Bronchial epithelial cell (primary cell): ENCODE measurements around the gene NDRG2. TPM values are rescaled to one million over a fixed set of nuclear protein-coding genes. Genes with fewer than 3 reads are reported as not detected.

Source experiments
- DNase-seq: peaks from one replicate; pipeline ENCODE4 v3.0.0-alpha.2; 2010; ENCODE audit warnings: low read depth
- FAIRE-seq: peaks from 2 replicates; lab custom pipeline; 2011; peaks lifted over from hg19 to GRCh38; lab: Jason Lieb, UNC
- H3K27me3 ChIP-seq: 2 replicates; pipeline ENCODE4 v1.5.1; 2011; ENCODE audit warnings: low read length; ENCODE audit not compliant: control insufficient read depth, insufficient read depth
- H3K36me3 ChIP-seq: 2 replicates; pipeline ENCODE4 v1.5.1; 2011; ENCODE audit warnings: low read length; ENCODE audit not compliant: control insufficient read depth, insufficient read depth
- H3K4me3 ChIP-seq: 2 replicates; pipeline ENCODE4 v1.5.1; 2011; ENCODE audit warnings: mild to moderate bottlenecking, low read depth, low read length, control low read depth
- CTCF ChIP-seq: IDR thresholded peaks from 2 replicates; pipeline ENCODE4 v1.5.1; 2011; ENCODE audit warnings: mild to moderate bottlenecking, moderate library complexity, low read length, control low read depth, inconsistent platforms; ENCODE audit not compliant: insufficient read depth, severe bottlenecking
- total RNA-seq: library from RNA; depleted of rRNA; stranded (reverse); fragments of >200 nt; gene quantifications from 2 replicates; pipeline ENCODE4 v1.2.1, GENCODE V29; 2014

NDRG2 gene
- total RNA-seq, 1 donor from 2014 or later, result 9.2 TPM

GRCh38 chr14:21053184-21054122, 28.6 kb upstream of the NDRG2 start:
- no peak overlapping the region for H3K4me3 ChIP-seq
- H3K27me3 ChIP-seq, result no peaks in the 10 kb centered on the region
- DNase-seq (no peak), FAIRE-seq (no peak)
- no peaks in the 10 kb centered on the region for H3K36me3 ChIP-seq
- TF ChIP-seq CTCF, result no peak

- Histone ChIP-seq H3K36me3 (no peaks in the 10 kb centered on the region), H3K27me3 (no peaks in the 10 kb centered on the region), H3K4me3 (no peak overlapping the region)
- DNase-seq (no peak), FAIRE-seq (no peak)
- TF ChIP-seq CTCF, result no peak
Observed at GRCh38 chr14:21050597-21050996, 25.7 kb upstream of the NDRG2 start.

- Histone ChIP-seq H3K4me3 (no peak overlapping the region), H3K27me3 (no peaks in the 10 kb centered on the region), H3K36me3 (no peaks in the 10 kb centered on the region)
- no peak for TF ChIP-seq CTCF
- FAIRE-seq (no peak), DNase-seq (no peak)
Observed at GRCh38 chr14:21049271-21049673, 24.4 kb upstream of the NDRG2 start.

- DNase-seq, result no peak
- no peak for FAIRE-seq
- Histone ChIP-seq H3K4me3 (no peak overlapping the region), H3K27me3 (no peaks in the 10 kb centered on the region), H3K36me3 (no peaks in the 10 kb centered on the region)
- no peak for TF ChIP-seq CTCF
Observed at GRCh38 chr14:21048638-21049037, 23.8 kb upstream of the NDRG2 start.

- no peaks in the 10 kb centered on the region for H3K36me3 ChIP-seq
- no peak overlapping the region for H3K4me3 ChIP-seq
- DNase-seq (no peak), FAIRE-seq (no peak)
- H3K27me3 ChIP-seq, result no peaks in the 10 kb centered on the region
- TF ChIP-seq CTCF, result no peak
Observed at GRCh38 chr14:21047378-21047781, 22.5 kb upstream of the NDRG2 start.
